Raji (cell line): Measurements from ENCODE around the gene BOLA3.
A peak's percentile ranks its signal among the peaks of the same experiment; 100 is the strongest.

Source experiments
- POLR2A ChIP-seq: IDR thresholded peaks from 2 replicates; pipeline ENCODE4 v1.6.1; 2011; ENCODE audit warnings: low read depth, low read length, control low read depth; ENCODE audit not compliant: insufficient read depth

The BOLA3 gene, protein sequence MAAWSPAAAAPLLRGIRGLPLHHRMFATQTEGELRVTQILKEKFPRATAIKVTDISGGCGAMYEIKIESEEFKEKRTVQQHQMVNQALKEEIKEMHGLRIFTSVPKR

DNA sequence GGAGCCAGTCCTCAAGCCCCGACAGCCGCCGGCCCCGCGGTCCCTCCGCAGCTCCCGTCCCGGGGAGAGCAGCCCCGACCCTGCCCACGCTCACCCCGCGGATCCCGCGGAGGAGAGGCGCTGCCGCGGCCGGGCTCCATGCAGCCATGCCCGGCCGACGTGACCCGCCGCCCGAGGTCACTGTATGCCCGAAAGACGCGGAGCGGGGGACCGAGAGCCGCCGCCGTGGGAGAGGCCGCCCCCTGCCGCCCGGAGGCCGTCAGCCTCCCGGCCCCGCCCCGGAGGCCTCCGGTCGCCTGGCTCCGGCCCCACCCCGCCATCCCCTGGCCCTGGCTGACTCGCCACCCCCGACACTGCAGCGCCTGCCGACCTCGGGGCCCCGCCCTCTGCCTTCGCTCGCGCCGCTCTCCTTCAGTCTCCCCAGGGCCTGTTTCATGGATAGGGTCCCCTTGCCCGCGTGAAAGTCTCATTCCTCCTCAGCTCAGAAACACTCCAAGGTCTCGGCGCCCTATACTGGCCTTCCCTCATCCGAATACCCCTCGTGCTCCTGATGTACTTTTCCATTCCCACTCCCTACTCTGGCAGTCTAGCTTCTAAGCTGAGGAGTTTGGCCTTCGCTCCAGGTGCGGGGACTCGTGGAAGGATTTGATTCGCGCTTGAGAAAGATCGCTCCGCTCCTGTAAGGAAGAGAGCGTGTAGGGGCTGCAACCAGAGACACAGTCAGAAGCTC, at the start of gene BOLA3:
TSS of gene BOLA3 (minus strand) at position 186 of the 730 bp plus-strand sequence. CDS start at position 148, 38 bp downstream.
- peak; percentile 91 for TF ChIP-seq POLR2A

DNA sequence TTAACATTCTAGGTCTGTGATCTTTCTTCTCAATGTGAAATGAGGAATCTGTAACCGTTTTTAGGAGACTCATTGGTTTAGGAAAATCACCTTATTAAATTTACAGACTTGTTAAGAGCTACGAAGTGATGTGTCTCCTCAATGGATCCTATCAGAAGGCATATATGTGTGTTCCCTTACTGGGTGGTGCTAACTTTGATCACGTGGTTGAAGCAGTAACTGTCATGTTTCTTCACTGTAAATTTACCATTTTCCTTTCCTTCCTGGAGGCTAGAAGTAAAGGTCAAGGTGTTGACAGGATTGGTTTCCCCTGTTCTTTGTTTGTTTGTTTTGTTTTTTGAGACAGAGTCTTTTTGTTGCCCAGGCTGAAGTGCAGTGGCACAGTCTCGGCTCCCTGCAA, 49.3 kb upstream of the BOLA3 start:
- no peak for TF ChIP-seq POLR2A

DNA sequence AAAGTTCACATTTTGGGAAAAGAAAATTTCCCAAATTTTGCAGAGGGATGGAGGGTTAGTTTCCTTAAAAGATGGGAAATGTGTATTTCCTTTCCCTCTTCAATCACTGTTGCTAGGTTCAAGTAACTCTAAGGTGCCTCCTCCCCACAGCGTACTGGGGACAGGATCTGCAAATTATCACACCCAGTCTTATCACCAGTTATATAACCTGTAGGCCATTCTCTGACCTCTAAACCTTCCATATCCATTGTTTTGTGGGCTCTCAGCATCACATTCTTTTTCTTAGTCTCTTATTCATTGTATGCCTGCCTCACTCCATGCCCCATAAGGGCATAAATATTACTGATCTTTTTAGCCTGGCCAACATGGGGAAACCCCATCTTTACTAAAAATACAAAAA, 47.1 kb upstream of the BOLA3 start:
- no peak for TF ChIP-seq POLR2A

DNA sequence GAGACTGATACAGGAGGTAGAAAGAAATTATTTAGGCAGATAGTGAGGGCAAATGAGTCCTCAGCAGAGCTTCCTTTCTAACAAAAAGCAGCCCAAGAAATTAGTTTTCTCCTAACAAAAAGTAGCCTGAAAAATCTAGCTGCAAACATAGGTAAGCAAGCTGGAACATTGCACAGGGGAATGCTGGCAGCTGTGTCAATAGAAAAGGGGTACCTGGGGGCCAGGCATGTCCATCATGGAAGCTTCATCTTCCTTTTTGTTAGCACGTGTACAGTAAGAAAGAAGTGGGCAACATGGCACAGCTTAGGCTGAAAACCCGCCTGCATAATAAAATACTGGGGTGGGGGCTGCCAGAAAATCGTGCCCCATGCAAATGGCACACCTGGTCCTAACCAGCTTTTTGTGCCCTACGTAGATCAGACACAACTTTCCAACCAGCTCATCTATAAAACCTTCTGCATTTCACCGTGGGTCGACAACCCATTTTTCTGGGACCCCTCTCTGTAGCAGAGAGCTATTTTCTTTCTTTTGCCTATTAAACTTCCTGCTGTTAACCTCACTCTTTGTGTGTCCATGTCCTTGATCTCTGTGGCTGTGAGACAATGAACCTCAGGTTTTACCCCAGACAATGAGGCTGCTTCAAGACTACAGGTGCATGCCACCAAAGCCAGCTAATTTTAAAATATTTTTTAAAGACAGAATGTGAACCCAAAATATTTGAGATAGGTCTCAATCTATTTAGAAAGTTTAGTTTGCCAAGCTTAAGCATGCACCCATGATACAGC, 44.1 kb upstream of the BOLA3 start:
- TF ChIP-seq POLR2A = no peak

DNA sequence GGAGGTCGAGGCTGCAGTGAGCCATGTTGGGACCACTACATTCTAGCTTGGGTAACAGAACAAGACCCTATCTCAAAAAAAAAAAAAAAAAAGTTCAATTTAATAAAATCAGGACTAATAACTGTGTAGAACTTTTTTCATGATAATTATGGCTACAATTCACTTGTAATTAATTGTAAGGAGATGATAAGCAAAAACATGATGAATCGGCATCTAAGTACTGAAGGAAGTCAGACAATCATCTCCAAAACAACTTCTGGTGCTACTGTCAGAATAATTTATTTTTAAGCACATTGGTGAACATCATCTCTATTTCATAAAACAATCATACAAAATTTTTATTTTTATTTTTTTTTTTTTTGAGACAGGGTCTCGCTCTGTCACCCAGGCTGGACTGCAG, 41.0 kb upstream of the BOLA3 start:
- TF ChIP-seq POLR2A = no peak

DNA sequence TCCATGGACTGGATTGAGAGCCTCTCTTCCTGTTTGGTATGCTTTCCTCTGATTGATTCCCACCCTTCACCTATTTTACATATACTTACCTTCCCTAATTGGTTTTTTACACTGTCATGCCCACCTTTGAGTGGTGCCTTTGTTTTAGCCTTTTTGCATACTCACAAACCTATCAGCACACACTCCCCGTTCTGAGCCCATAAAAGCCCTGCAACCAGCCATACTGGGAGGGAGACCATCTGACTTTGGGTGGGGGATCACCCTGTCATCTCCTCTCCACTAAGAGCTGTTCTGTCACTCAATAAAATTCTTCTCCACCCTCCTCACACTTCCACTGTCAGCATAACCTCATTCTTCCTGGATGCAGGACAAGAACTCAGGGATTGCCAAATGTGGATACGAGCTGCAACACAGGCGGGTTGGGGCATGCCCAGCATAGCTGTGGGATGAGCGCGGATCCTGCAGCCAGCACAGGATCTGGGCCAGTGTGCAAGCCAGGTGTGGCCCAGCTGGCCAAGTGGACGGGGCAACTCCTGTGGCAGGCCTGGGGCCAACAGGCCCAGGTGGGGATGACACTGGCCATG, 40.4 kb upstream of the BOLA3 start:
- TF ChIP-seq POLR2A = no peak

DNA sequence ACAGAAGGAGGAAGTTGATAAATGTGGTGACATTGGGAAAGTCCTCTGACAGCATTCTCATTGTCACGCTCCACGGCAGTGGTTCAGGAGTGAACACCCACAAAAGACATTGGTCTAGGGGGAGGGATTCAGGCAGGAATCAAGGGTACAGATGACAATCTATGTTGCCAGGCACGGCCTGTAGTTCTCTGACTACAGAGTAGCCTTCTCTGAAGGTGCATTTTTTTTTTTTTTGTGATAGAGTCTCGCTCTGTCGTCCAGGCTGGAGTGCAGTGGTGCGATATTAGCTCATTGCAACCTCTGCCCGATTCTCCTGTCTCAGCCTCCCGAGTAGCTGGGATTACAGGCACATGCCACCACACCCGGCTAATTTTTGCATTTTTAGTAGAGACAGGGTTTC, 38.3 kb upstream of the BOLA3 start:
- peak; percentile 51 for TF ChIP-seq POLR2A

DNA sequence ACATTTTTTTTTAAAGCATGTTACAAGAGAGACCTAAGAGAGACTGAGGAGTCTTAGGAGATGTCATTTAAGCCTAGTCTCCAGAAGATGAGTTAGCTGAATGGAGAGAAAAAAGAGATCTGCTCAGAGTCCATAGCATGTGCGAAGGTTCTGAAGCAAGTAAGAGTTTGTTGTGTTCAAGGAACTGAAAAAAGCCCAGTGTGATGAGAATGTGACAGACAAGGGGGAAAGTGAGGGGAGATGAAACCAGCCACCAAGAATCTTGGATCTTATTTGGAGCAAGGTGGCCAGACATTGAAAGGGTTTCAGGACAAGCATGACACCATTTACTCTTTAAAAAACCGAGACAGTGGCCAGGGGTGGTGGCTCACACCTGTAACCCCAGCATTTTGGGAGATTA, 36.2 kb upstream of the BOLA3 start:
- TF ChIP-seq POLR2A = no peak

DNA sequence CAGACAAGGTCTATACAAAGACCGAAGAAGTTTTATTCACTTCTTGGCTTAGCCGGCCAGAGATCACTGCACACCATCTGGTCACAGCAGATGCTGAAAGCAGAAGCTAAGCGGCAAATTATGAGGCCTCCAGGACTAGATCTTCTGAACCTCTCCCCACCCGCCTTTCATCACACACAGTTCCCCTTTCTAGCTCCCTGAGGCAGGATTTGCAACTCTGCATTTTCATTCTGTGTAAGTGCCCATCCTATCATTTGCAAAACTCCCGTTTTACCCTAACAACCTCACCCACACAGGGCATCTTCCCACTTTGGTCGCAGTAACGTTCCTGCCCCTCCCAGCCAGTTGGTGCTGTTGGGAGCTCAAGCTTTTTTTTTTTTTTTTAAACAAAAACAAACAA, 34.0 kb upstream of the BOLA3 start:
- peak; percentile 55; the same call in 1 of the 2 replicates for TF ChIP-seq POLR2A

DNA sequence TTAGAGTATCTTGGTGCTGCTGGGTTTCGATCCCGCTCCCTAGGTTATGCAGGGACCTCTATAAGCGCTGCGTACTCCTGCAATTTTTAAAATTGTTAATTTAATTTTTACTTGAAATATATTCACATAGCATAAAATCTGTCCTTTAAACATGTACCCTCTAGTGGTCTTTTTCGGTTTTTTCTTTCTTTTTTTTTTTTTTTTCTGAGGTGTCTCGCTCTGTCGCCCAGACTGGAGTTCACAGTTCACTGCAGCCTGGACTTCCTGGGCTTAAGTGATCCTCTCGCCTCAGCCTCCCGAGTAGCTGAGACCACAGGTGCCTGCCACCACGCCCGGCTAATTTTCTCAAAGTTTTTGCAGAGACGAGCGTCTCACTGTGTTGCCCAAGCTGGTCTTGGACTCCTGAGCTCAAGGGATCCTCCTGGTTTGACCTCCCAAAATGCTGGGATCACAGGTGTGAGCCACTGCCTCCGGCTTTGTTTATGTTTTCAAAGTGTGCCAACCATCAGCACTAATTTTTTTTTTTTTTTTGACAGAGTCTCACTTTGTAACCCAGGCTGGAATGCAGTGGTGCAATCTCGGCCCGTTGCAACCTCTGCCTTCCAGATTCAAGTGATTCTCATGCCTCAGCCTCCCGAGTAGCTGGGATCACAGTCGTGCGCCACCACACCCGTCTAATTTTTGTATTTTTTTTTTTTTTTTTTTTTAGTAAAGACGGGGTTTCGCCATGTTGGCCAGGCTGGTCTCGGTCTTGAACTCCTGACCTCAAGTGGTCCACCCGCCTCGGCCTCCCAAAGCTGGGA, 31.6 kb upstream of the BOLA3 start:
- no peak for TF ChIP-seq POLR2A

DNA sequence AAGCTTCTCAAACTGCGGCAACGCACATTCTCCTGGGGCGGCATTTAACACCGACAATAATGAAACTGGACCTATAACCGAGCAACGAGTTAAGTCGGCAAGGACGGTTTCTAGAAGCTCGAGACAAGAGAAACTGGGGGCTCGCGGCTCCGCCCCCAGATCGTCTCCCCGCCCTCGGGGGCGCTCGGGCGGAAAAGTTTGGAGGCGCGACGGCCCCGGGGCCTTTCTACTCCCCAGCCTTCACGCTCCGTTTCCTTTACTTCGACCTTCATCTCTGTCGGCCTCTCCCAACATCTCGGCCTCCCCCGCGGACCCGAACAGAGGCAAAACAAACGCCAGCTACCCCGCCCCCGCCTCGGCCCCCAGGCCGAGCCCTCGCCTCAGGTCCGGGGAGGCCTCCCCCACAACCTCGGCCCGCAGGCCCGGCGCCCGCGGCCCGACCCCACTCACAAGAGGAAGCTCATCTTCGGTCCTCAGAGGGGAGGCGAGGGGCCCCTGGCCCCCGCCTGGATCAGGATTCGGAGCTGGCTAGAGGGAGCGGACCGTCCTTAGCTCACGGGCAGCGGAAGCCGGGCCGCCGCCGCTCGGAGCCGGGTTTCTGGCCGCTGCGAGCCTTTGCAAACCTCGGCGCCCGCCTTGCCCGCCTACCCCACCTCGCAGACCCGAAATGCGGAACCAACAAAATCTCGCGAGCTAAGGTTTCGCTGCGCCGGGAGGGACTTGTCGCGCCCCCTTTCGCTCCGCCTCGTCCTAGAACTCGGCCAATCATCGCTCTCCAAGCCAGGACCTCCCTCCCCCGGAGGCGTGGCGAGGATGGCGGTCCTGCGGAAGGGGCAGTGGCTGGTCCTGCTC, 30.7 kb upstream of the BOLA3 start, which contains the start of gene MOB1A:
TSS of gene MOB1A (minus strand) at position 669 of the 852 bp plus-strand sequence. CDS start at position 464, 205 bp downstream.
- TF ChIP-seq POLR2A = peak; percentile 87

DNA sequence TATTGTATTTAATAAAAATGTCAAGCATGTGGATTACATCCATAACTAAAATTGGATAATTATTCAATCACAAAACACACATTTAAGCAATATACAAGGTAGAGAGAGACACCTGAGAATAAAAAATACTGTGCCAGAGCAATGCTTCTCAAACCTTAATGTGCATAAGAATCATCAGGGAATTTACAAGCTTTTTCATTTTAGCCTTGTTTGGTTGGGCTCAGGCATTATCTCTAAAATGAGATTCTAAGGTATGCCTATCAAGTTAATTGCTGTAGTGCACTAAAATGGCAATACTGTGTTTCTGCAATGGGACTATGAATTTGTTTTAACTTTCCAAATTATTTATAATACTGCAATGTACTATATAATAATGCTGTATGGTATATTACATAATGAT, 30.0 kb upstream of the BOLA3 start:
- no peak for TF ChIP-seq POLR2A

DNA sequence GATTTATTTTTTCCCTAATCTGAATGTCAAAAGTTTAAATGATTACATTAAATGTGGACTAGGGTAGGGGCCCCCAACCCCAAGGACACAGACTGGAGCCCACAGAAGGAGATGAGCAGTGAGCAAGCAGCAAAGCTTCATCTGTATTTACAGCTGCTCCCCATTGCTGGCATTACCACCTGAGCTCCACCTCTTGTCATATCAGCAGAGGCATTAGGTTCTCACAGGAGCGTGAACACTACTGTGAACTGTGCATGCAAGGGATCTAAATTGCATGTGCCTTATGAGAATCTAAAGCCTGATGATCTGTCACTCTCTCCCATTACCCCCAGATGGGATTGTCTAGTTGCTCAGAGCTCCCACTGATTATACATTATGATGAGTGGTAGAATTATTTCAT, 27.2 kb upstream of the BOLA3 start:
- TF ChIP-seq POLR2A = no peak

DNA sequence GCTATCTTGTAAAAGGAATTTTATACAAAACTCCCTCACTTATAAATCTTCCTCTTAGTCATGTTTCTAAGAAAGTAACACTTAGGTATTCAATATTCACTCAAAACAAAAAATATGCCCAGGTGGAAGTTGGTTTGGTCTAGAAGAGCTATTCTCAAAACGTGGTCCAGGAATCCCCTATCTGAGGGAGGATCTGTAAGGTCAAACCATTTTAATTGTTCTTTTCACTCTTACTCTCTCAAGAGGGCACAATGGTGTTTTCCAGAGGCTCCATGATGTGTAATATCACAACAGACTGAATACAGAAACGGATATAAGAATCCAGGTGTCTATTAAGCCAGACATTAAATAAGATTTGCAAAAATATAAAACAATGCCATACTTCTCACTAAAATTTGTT, 21.0 kb upstream of the BOLA3 start:
- TF ChIP-seq POLR2A = no peak
